GM18868 (cell line): Measurements from ENCODE around the gene TSPEAR.
"Not testable (repeated sequence)": the region's sequence is repeated elsewhere in the genome, so short reads cannot be mapped to it uniquely, and the experiment has no call there.

ENCODE experiments used
- ATAC-seq: cut with Tn5 transposase; IDR thresholded peaks from one replicate; pipeline ENCODE4 v1.9.1; 2021; ENCODE audit warnings: mild to moderate bottlenecking, moderate library complexity; ENCODE audit not compliant: unreplicated experiment

The TSPEAR gene

DNA sequence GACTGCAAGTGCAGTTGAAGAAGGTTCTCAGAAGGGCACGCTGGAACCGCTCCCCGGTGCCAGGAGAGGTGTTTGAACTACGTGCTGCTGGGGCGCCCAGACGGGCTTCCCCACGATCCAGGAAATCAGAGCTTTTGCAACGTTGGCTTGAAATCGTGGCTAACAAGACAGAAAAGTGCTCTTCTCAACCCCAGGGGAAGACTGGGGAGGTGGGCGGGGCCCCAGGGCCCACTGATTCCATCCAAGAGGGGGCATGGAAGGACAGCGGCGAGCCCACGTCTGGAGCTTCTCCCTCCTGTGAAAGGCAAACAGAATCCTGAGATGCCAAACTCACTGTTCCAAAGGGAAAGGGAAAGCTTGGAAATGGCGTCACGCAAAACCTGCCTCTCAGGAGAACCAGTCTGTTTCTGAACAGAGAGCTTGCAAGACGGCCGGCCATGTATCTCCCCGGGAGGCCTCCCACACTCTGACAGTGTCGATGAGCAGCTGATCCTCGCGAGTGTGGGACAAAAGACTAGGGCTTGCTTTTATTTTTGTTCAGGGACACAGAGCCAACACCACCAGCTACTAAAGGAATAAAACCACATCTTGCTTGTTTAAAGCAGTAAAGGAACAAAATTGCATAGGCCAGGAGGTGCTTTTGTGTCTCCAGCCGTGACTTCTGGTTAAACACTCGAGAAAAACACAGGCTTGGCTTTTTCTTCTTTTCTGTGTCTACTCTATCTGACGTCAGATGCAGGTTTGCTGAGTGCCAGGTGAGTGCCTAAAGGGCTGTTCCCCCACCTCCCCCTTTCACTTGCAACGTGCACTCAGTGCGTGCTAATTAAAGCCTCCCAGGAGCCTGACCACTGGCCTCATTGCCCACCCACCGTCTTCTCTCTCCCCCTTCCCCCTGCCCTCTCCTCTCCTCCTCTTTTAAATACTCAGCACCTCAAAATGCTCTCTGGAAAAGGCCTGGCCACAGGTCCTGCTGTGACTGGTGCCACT is 214.5 kb downstream of the TSPEAR start:
- ATAC-seq = no peak

DNA sequence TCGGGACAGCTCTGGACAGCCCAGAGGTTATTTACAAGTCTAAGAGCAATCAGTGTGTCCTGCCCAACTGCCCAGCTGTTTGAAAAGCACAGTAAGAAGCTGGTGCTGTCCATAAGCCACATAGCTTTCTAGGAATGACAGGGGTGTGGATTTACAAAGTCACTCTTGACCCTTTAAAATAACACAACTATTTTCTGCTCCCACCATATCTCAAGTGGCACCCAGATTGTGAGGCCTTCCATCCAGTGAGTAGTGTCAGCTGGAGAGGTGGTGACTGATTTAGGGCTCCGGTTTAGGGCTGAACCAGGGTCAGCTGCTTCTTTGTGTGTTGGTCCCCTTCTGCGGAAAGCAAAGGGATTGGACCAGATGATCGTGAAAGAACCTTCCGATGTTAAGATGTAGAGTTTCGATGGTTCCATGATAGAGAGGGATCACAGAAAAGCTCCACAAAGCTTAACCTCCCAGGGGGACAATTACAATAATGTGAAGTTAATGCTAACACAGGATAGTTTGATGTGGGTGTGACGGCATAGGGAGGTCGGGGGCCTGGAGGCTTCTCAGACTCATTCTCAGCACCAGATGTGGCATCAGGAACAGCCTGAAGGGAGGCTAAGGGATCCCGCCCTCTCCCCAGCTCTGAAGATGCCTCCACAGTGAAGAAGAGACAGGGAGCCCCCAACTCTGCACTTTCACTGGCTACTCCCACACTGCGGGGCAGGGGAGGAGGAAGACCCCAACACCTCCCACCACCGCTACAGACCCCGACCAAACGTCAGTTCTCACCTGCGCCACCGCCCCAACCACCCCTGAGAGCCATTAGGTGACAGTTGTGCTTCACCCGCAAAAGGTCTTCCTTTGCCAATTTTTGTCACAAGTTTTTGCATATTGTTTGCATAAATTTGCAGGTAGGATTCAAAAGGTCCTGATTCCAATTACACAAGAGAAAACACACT is 215.5 kb downstream of the TSPEAR start:
- no peak for ATAC-seq

DNA sequence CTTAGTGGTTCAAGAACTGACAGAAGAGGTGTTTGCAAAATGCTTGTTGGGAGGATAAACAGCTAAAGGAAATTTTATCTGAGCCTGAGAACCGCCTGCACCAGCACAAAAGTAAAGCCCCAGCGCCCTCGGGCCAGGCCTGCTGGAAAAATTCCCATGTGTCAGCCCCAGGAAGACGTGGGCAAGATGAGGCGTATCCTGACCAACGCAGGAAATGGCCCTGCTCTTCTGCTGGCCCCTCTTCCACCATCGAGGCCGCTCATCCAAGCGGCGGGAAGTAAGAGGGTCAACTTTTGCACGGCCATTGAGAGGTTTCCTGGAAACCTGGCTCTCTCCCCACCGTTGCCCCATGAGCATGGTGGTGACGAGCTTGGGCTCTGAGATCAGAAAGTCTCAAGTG is 216.4 kb downstream of the TSPEAR start:
- no peak for ATAC-seq

DNA sequence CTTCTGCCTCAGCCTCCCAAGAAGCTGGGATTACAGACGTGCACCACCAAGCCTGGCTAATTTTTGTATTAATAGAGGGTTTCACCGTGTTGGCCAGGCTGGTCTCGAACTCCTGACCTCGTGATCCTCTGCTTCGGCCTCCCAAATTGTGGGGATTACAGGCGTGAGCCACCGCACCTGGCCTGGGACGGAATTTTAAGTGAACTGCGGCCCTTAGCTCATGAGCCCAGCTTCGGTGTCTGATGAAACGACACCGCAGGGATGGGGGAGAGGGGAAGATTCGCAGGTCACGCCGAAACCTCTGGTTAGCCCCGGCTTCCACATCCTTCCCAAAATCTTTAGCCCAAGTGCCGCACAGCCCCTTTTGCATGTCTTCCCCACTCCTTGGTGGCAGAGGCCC is 217.0 kb downstream of the TSPEAR start:
- ATAC-seq = no peak

DNA sequence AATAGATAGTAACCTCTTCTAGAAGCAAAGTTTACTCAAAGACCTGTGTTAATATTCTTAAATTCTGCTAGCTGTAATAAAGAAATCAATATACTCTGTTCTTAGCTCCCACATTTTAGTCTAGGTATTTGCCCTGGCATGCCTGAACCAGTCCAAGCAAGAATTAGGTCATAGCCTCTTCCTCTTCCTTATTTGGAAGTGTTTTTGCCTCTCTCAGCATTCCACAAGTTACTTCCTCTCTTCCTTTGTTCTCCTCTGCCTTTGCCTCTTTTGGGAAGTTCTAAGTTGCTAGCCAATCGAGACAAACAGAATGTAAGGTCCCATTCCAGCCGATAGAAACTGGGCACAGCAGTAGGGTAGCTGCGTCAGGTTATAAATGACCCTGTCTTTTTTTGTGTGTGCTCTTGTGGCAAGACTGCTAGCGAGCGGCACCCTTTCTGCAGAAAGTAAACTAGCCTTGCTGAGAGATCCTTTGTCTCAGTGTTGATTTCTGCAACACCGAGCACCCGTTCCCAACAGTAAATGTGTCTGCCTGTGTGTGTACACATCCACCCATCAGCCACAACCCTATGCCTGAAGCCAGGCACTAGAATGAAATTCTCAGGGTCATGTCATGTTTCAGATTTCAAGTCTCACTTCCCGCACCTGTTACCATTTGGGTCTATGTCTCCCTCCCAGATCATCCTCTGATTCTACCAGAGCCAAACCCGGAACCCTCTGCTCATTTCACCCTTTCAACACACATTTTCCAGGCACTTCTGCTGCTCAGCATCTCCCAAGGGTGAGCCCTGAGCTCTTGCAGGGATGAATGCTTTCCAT is 218.6 kb downstream of the TSPEAR start:
- ATAC-seq = no peak

DNA sequence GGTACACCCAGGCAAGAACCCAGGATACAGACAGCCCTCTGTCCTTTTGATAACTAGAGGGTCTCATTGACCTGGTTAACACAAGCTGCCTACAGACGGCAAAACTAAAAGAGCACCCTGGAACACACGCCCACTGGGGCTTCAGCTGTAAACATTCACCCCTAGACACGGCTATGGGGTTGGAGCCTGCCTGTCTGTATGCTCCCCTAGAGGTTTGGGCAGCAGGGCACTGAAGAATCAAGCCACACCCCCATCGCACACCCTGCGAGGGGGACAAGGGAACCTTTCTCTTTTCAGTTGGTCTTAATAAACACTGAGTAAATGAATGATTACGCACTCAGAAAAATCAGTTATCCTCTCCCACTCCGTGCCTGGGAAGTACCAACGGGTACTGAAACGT is 220.6 kb downstream of the TSPEAR start:
- no peak for ATAC-seq

DNA sequence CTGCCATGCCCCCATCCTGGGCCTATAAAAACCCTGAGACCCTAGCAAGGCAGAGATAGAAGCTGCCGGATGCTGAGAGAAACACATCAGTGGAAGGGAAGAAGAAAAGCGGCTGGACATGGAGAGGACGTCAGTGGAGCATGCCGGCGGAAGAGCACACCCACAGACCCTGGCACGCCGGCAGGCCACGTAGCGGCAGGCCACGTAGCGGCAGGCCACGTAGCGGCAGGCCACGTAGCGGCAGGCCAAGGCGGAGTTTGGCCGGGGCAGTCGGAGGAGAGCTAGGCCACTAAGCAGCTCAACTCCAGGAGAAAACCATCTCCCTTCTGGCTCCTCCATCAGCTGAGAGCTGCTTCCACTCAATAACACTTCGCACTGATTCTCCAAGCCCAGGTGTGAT is 221.0 kb downstream of the TSPEAR start:
- no peak for ATAC-seq

DNA sequence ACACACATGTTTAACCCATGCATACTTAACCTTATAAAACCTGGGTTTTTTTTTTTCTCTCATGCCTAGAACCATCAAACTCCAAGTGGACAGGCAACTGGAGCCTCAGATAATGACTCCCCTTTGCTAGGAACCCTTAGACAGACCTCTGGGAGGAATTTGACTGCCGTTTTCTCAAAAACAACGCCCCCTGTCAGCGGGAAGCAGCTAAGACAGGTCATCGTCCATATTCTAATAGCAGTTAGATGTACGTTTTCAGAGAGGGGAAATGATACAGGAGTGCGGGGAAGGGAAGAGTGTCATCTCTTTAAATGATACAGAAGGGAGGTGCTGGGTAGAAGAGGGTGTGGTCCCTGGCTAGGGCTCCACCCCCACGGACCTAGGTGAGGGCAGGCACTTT is 221.4 kb downstream of the TSPEAR start:
- ATAC-seq = no peak

DNA sequence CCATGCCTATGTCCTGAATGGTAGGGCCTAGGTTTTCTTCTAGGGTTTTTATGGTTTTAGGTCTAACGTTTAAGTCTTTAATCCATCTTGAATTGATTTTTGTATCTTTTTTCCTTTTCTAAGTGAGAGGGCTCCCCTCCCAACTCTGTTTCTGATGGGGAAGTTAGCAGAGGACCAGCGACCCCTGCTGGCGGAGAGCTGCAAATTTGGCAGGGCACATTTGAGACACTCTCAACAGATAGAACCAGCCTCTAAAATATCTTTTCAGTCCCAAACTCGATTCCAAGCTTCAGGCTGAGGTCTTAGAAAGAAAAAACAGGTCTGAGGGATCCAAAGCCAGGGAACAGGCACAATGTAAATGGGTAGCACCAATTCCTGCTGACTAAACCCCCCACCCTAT is 223.5 kb downstream of the TSPEAR start:
- ATAC-seq = no peak

DNA sequence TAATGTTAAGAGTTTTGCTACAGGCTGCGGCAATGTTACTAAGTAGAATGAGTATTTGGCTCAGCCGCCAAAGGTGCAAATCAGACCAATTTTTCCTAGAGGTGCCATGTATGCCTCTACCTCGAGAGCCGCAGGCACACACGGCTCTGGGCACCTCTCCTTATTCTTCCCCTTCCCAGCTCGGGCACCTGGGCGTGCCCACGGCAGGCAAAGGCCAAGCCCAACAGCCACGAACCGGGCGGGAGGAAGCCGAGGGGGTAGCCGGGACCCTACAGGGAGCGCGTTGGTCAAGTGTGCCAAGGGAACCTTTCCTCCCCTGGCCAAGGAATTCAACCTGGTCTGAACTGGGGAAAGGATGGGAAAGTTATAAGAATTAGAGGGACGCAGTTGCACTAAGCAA is 225.1 kb downstream of the TSPEAR start:
- ATAC-seq = no peak

DNA sequence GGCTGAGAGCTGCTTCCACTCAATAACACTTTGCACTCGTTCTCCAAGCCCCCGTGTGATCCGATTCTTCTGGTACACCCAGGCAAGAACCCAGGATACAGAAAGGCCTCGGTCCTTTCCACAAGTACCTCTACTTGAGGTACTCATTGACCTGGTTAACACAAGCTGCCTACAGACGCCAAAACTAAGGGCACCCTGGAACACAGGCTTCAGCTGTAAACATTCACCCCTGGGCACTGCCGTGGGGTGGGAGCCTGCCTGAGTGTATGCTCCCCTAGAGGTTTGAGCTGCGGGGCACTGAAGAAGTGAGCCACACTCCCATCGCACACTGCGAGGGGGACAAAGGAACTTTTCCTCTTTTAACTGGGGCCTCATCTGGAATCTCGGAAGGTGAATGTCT is 225.6 kb downstream of the TSPEAR start:
- no peak for ATAC-seq

DNA sequence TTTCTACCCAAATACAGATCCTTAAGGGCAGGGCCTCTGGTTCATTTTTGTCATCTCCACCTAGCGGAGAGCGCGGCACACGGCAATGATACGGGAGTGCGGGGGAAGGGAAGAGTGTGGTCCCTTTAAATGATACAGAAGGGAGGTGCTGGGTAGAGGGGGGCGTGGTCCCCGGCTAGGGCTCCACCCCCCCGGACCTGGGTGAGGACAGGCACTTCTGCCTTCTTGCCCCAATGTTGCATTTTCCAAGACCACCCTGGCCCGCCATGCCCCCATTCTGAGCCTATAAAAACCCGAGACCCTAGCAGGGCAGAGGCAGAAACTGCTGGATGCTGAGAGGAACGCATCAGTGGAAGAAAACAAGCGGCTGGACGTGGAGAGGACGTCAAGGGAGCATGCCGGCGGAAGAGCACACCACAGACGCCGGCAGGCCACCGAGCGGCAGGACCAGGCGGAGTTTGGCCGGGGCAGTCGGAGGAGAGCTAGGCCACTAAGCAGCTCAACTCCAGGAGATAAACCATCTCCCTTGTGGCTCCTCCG is 226.0 kb downstream of the TSPEAR start:
- ATAC-seq = no peak

DNA sequence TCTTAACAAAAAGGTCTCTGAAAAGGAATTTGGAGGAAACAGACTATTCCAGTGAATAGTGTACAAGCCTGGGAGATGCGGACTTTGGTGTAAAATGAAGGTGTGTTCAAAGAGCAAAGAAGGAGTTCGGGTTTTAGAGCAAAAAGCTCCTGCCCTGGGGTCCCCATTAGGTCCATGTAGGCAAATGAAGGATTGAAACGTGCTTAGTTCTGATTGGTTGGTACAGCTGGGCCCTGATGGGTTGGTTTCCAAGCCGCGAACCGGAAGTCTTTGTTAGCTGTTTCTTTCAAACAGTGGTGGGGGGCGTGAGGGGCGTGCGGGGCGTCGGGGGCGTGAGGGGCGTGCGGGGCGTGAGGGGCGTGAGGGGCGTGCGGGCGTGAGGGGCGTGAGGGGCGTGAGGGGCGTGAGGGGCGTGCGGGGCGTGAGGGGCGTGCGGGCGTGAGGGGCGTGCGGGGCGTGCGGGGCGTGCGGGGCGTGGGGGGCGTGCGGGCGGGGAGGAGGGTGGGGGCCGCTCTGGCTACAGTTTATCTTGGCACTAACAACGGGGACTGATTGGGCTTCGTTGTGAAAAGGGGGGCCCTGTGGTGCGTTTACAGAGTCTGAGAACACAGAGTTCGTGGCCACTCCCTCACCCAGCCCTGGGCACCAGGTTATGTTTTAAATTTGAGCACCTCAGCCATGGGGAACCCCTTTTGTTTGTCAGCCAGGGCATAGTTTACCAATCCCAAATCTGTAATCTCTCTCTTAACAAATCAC is 226.7 kb downstream of the TSPEAR start:
- no peak for ATAC-seq

DNA sequence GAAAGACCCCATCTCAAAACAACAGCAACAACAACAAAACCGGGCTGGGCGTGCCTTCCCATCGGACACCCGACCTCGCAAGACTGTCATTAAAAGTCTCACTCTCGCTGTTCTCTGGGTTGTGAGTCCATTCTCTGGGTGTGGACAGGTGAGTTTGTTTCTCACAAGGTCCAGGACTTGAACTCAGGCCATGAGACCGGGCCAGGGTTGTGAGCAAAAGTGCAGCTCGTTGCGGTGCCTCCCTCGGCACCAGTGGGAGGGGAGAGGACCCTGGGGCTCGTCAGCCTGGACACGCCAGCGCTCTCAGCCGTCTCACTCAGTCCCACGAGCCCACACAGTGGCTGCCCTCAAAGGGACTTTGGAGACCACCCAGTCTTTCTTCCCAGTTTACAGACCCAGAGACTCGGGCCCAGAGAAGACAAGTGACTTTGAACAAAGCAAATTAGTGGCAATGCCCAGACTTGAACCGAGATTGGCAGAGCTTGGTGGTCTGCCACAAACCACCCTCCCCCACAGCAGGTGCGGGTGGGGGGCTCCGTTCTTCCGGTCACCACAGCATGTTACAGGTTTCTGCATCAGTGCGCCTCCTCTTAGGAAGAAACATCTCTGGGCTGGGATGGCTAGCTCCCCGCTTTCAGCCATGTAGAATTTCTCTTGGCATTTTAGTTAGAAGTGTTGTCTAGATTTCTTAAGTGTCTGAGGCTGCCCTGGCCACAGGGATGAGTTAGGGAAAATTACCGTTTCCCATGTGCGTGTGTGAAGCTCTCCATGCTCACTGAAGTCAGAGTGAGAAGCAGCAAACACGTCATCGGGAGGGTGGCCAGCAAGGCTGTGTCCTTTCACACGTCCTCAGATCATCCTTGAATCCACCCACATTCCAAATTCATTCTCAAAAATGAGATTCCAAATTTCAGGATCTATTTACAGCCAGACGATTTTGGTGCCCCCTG is 227.8 kb downstream of the TSPEAR start:
- no peak for ATAC-seq

DNA sequence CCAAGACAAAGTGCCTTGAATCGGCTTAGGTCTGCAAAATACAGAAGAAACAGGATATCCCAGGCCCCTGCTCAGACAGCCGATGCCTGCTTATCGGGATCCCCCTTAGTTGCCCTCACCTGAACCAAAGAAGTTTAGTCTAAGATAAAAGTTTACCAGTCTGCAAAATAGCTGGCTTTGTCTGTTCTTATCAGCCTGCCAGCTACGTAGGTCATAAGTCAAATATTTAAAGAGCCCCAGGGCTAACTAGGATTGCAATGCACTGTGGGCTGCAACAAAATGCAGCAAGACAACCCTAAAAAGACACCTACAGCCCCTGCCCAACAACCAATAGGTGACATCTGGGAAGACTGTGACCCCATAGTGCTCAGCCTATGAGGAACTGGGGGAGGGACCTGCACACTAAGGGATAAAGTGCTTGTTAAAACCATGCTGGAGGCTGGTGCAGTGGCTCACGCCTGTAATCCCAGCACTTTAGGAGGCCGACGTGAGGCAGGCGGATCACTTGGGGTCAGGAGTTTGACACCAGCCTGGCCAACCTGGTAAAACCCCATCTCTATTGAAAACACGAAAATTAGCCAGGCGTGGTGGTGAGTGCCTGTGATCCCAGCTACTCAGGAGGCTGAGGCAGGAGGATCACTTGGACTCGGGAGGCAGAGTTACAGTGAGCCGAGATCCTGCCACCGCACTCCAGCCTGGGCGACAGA is 228.6 kb downstream of the TSPEAR start:
- no peak for ATAC-seq

DNA sequence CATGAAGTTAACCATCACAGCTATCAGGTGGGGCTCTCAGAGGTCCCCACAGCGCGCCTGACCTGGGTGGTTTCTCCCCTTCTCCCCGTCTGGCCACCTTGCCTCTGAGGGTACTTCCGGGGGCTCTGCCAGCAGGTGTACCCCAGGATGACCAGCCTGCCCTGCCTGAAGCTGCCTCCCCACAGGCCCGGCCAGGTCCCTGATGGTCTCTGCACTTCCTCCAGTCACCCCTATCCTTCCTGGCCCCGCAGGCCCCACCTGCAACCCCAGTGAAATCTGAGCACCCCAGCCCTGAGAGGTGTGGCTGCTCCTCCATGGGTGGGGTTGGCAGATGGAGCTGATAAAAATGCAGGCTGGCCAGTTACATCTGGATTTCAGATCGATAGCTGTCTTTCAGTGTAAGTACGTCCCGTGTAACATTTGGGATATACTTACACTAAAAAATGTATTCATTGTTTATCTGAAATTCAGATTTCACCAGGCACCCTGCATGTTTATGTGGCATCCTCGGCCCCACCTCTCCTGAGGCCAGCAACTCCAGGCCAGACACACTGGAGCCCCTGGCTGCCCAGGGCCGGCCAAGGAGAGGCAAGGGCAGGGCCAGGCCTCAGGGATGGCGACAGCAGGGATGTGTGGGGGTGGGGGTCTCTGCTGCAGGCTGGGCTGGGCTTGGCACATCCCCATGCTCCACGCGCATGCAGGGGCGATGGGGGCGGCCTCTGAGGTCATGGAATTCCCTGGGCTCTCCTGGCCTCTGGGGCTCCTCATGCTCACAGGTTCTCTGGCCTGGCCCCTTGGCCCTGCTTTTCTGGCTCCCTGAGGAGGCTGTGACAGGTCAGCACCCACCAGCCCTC is 230.9 kb downstream of the TSPEAR start:
- no peak for ATAC-seq

DNA sequence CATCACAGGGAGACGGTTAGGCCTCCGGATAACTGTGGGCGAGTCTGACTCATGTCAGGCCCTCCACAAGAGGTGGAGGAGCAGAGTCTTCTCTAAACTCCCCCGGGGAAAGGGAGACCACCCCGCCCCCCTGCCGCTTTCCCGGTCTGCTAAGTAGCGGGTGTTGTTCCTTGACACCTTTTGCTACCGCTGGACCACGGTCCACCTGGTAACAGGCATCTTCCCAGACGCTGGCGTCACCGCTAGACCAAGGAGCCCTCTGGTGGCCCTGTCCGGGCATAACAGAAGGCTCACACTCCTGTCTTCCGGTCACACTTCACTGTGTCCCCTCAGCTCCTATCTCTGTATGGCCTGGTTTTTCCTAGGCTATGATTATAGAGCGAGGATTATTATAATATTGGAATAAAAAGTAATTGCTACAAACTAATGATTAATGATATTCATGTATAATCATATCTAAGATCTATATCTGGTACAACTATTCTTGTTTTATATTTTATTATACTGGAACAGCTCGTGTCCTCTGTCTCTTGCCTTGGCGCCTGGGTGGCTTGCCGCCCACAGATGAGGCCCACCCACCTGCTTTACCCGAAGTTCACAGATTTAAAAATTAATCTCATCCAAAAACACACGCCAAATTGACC is 231.7 kb downstream of the TSPEAR start:
- not testable (repeated sequence) for ATAC-seq
